Mammary epithelial cell (primary cell): ENCODE results near the gene DNAAF5.

Experiments
- EZH2 ChIP-seq: IDR thresholded peaks from 2 replicates; pipeline ENCODE4 v1.6.1; 2012; ENCODE audit warnings: low read length, inconsistent platforms, borderline replicate concordance
- TF ChIP-seq, protein P1 (sequence below), 2 donors: IDR thresholded peaks in 1 of 2; conservative IDR thresholded peaks in 1 of 2; 2 replicates each; pipeline ENCODE4 v1.5.1; 2011 to 2012; ENCODE audit warnings: inconsistent platforms in 2 of 2, low read length in 2 of 2, mild to moderate bottlenecking in 2 of 2, control low read depth in 1 of 2, low read depth in 1 of 2; ENCODE audit not compliant: insufficient read depth in 1 of 2; ENCODE audit errors: extremely low read depth in 1 of 2

DNA sequence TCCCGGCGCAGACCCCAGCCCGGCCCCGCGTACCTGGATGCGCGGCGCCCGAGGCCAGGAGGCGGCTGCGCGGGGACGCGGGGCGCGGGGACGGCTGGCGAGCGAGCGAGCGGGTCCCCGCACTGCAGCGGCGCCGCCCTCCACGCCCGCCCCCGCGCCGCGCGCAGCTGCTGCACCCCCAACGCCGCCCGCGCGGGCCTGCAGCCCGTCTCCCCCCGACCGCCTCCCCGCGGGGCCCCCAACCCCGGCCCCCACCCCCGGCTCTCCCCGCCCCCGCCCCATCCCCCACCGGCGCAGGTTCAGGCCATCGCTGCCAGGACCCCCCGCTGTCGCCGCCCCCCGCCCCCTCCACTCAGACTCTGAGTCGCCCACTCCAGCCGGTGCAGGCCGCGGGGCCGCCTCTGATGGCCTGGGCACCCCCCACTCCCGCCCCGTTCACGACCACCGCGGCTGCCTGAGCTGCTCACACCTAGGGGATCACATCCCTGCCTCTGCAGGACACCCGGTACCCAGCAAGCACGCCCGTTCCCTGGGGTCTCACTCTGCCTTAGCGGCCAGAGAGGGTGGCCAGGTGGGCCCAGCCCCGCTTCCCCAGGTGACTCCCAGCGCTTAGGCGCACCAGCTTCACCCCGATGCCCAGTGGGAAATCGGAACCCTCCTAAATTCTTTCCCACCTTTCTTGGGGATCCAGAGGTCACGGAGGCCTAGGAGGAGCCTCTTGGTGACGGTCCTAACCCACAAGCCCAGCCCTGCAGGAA lies 13.9 kb upstream of the DNAAF5 start:
- TF ChIP-seq, protein P1, sequence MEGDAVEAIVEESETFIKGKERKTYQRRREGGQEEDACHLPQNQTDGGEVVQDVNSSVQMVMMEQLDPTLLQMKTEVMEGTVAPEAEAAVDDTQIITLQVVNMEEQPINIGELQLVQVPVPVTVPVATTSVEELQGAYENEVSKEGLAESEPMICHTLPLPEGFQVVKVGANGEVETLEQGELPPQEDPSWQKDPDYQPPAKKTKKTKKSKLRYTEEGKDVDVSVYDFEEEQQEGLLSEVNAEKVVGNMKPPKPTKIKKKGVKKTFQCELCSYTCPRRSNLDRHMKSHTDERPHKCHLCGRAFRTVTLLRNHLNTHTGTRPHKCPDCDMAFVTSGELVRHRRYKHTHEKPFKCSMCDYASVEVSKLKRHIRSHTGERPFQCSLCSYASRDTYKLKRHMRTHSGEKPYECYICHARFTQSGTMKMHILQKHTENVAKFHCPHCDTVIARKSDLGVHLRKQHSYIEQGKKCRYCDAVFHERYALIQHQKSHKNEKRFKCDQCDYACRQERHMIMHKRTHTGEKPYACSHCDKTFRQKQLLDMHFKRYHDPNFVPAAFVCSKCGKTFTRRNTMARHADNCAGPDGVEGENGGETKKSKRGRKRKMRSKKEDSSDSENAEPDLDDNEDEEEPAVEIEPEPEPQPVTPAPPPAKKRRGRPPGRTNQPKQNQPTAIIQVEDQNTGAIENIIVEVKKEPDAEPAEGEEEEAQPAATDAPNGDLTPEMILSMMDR (conservative IDR thresholded peaks at IDR 0.05 in 1 of 2, IDR thresholded peaks at IDR 0.05 in 1 of 2; ENCODE audit: extremely low read depth in 1 of 2, insufficient read depth in 1 of 2, low read depth in 1 of 2, low read length in 2 of 2), result no peak
- no peak for TF ChIP-seq EZH2
